Psoas muscle (tissue), 8 donors: Measurements from ENCODE around the gene CFD. TPM values are rescaled to one million over a fixed set of nuclear protein-coding genes. Genes with fewer than 3 reads are reported as not detected.

Source experiments
- ATAC-seq, 4 donors: fragments of 200-7000 bp; cut with Tn5 transposase; one replicate each; pipeline ENCODE4 v1.9.1; 2020; ENCODE audit warnings: moderate library complexity in 3 of 4, mild to moderate bottlenecking in 2 of 4
- DNase-seq, 2 donors: peaks; one replicate each; pipeline ENCODE4 v3.0.0-alpha.2; 2020
- H3K27ac ChIP-seq: fragments of 200-600 bp; one replicate; pipeline ENCODE4 v1.8.0; 2022
- H3K27me3 ChIP-seq, 3 donors: fragments of 200-600 bp in 1 of 3; one replicate each; pipeline versions ENCODE4 v1.6.1 to v1.8.0; 2013 to 2022; ENCODE audit warnings: low read length in 2 of 3, mild to moderate bottlenecking in 2 of 3, moderate library complexity in 1 of 3; ENCODE audit not compliant: insufficient read depth in 3 of 3
- H3K36me3 ChIP-seq, 2 donors: fragments of 200-600 bp in 1 of 2; one replicate each; pipeline versions ENCODE4 v1.6.1 to v1.8.0; 2013 to 2022; ENCODE audit warnings: low read depth in 1 of 2, mild to moderate bottlenecking in 1 of 2, moderate library complexity in 1 of 2; ENCODE audit not compliant: insufficient read depth in 1 of 2
- H3K4me1 ChIP-seq: fragments of 200-600 bp; one replicate; pipeline ENCODE4 v1.8.0; 2022
- H3K4me3 ChIP-seq: fragments of 200-600 bp; one replicate; pipeline ENCODE4 v1.8.0; 2022; ENCODE audit warnings: mild to moderate bottlenecking
- H3K9me3 ChIP-seq: fragments of 200-600 bp; one replicate; pipeline ENCODE4 v1.8.0; 2022
- CTCF ChIP-seq: fragments of 200-600 bp; IDR thresholded peaks from one replicate; pipeline ENCODE4 v1.8.0; 2022; ENCODE audit warnings: antibody characterized with exemption
- WGBS, 3 donors: extraction: QIAGEN DNeasy Blood & Tissue Kit; methylation state at CpG; one replicate each; pipeline versions ENCODE4 v1.1.6 to v1.1.7; 2013; 5-methylcytosine and 5-hydroxymethylcytosine counted together
- intact Hi-C, 2 donors: fragments of 100-400 bp; cut with DNase I; formaldehyde crosslinking; loops; one replicate each; pipeline versions ENCODE4 v1.11.0 to v1.14.2; 2022
- polyA plus RNA-seq, 3 donors: library from polyadenylated mRNA; stranded (reverse); fragments of 200-250 nt; gene quantifications; one replicate each; pipeline ENCODE4 v1.2.3, GENCODE V29; 2013
- total RNA-seq, 4 donors: library from RNA; stranded (reverse); fragmentation: NEBNext Ultra II Directional in 2 of 4; extraction: Animal tissue kit (Norgen Biotek cat#: 25700) in 2 of 4; gene quantifications; one replicate each; pipeline versions ENCODE4 v1.2.1 to v1.2.4, GENCODE V29; 2021 to 2023
- donor health status: healthy with polysubstance abuse.
- donor health status: DM: no; HTN: no; CAD: no; lungs with moderate emphysema.
- donor health status: Bipolar disorder and iron deficiency.
- donor health status: healthy.
- donor health status: DM: yes; HTN: yes; CAD: no.
- donor health status: DM: no; HTN: no; CAD: no.
- donor health status: DM: no; HTN: no; CAD: no.
- donor health status: DM: yes; HTN: yes; CAD: no.

Gene CFD
- total and polyA plus RNA-seq, 7 donors = 56.8 to 142 (median 79.9) TPM

- H3K36me3 ChIP-seq = peaks cover 9 to 92% of the 10 kb centered on the region in 2 donors
- H3K9me3 ChIP-seq = no peaks in the 10 kb centered on the region
- no peak overlapping the region for H3K27ac ChIP-seq
- WGBS, 3 donors = 95% methylated on average over 58 to 64 of the region's 64 CpGs
- no peak for ATAC-seq
- no peaks in the 10 kb centered on the region for H3K27me3 ChIP-seq
- H3K4me1 ChIP-seq = no peaks in the 10 kb centered on the region
- intact Hi-C loops = no loop called here
- peak in 1 of 2 donors; percentile 43 for DNase-seq
- no peak overlapping the region for H3K4me3 ChIP-seq
- TF ChIP-seq CTCF = no peak
Measured at GRCh38 chr19:885536-886224, 26.2 kb downstream of the CFD start.

GRCh38 chr19:887072-887471 is 27.6 kb downstream of the CFD start:
- TF ChIP-seq CTCF = no peak
- Histone ChIP-seq H3K4me1 (no peaks in the 10 kb centered on the region), H3K9me3 (no peaks in the 10 kb centered on the region), H3K4me3 (no peak overlapping the region), H3K27ac (no peak overlapping the region), H3K36me3 (peaks cover 9 to 82% of the 10 kb centered on the region in 2 donors), H3K27me3 (no peaks in the 10 kb centered on the region)
- intact Hi-C loops = no loop called here
- no peak for ATAC-seq
- DNase-seq = no peak
- 83 to 85% (median 84%) methylated on average over 16 of the region's 16 CpGs for WGBS, 3 donors

- Histone ChIP-seq H3K9me3 (no peaks in the 10 kb centered on the region), H3K4me1 (no peaks in the 10 kb centered on the region), H3K27me3 (no peaks in the 10 kb centered on the region), H3K27ac (no peak overlapping the region), H3K4me3 (no peak overlapping the region), H3K36me3 (peaks cover 9 to 77% of the 10 kb centered on the region in 2 donors)
- DNase-seq (no peak), ATAC-seq (no peak)
- 93 to 95% (median 95%) methylated on average over 10 of the region's 10 CpGs for WGBS, 3 donors
- intact Hi-C loops = no loop called here
- TF ChIP-seq CTCF = no peak
Measured at GRCh38 chr19:887599-887998, 28.1 kb downstream of the CFD start.

GRCh38 chr19:888581-889385 is 29.3 kb downstream of the CFD start:
- H3K4me1 ChIP-seq = no peaks in the 10 kb centered on the region
- TF ChIP-seq CTCF = no peak
- no peaks in the 10 kb centered on the region for H3K27me3 ChIP-seq
- no peak overlapping the region for H3K27ac ChIP-seq
- no peaks in the 10 kb centered on the region for H3K9me3 ChIP-seq
- DNase-seq (peak in 1 of 2 donors; percentile 42), ATAC-seq (no peak)
- 87 to 92% (median 90%) methylated on average over 30 of the region's 30 CpGs for WGBS, 3 donors
- H3K4me3 ChIP-seq = no peak overlapping the region
- intact Hi-C loops = no loop called here
- H3K36me3 ChIP-seq = peaks cover 9 to 69% of the 10 kb centered on the region in 2 donors
